HG02870 (cell line): ENCODE data around the gene LARGE1.
"Not testable (repeated sequence)": the region's sequence is repeated elsewhere in the genome, so short reads cannot be mapped to it uniquely, and the experiment has no call there.

Experiments used
- ATAC-seq: cut with Tn5 transposase; IDR thresholded peaks from one replicate; pipeline ENCODE4 v1.9.1; 2021; ENCODE audit warnings: mild to moderate bottlenecking, moderate library complexity; ENCODE audit not compliant: unreplicated experiment

The LARGE1 gene

GRCh38 chr22:33859311-33859710 is 61.0 kb downstream of the LARGE1 start:
- no peak for ATAC-seq

- not testable (repeated sequence) for ATAC-seq
Measured at GRCh38 chr22:33858653-33859052, 61.6 kb downstream of the LARGE1 start.

GRCh38 chr22:33857767-33858166 is 62.5 kb downstream of the LARGE1 start:
- not testable (repeated sequence) for ATAC-seq

- ATAC-seq: no peak
Measured at GRCh38 chr22:33854724-33855123, 65.6 kb downstream of the LARGE1 start.

- peak; percentile 81 for ATAC-seq
Measured at GRCh38 chr22:33853200-33854097, 66.8 kb downstream of the LARGE1 start.

- no peak for ATAC-seq
Measured at GRCh38 chr22:33851821-33852384, 68.4 kb downstream of the LARGE1 start.

GRCh38 chr22:33851240-33851639 is 69.0 kb downstream of the LARGE1 start:
- no peak for ATAC-seq

- no peak for ATAC-seq
Measured at GRCh38 chr22:33850724-33851123, 69.6 kb downstream of the LARGE1 start.

- no peak for ATAC-seq
Measured at GRCh38 chr22:33850193-33850592, 70.1 kb downstream of the LARGE1 start.

GRCh38 chr22:33848251-33848650 is 72.0 kb downstream of the LARGE1 start:
- no peak for ATAC-seq

- ATAC-seq: no peak
Measured at GRCh38 chr22:33844273-33844672, 76.0 kb downstream of the LARGE1 start.

- ATAC-seq: peak; percentile 60
Measured at GRCh38 chr22:33842421-33843094, 77.7 kb downstream of the LARGE1 start.

- ATAC-seq: peak; percentile 81
Measured at GRCh38 chr22:33842006-33842354, 78.3 kb downstream of the LARGE1 start.

- peak; percentile 46 for ATAC-seq
Measured at GRCh38 chr22:33841281-33842005, 78.8 kb downstream of the LARGE1 start.

GRCh38 chr22:33838644-33839043 is 81.6 kb downstream of the LARGE1 start:
- ATAC-seq: no peak

GRCh38 chr22:33837826-33838225 is 82.5 kb downstream of the LARGE1 start:
- no peak for ATAC-seq

GRCh38 chr22:33835265-33835664 is 85.0 kb downstream of the LARGE1 start:
- no peak for ATAC-seq

GRCh38 chr22:33832558-33833151 is 87.6 kb downstream of the LARGE1 start:
- ATAC-seq: no peak

- ATAC-seq: no peak
Measured at GRCh38 chr22:33831651-33832050, 88.6 kb downstream of the LARGE1 start.

- ATAC-seq: no peak
Measured at GRCh38 chr22:33831207-33831606, 89.1 kb downstream of the LARGE1 start.
